ENCODE data around the gene REXO4.
A peak's percentile ranks its signal among the peaks of the same experiment; 100 is the strongest.

REXO4 gene

GRCh38 chr9:133457233-133457632, 39.4 kb upstream of the REXO4 start:
- CTCF ChIA-PET, result interaction anchor here (1.0 to 1.5 kb wide), 2 partner anchors 29 to 313 kb away, joined by 3 to 7 read pairs; no protein-coding TSS in a partner anchor
- TF ChIP-seq, protein P1, sequence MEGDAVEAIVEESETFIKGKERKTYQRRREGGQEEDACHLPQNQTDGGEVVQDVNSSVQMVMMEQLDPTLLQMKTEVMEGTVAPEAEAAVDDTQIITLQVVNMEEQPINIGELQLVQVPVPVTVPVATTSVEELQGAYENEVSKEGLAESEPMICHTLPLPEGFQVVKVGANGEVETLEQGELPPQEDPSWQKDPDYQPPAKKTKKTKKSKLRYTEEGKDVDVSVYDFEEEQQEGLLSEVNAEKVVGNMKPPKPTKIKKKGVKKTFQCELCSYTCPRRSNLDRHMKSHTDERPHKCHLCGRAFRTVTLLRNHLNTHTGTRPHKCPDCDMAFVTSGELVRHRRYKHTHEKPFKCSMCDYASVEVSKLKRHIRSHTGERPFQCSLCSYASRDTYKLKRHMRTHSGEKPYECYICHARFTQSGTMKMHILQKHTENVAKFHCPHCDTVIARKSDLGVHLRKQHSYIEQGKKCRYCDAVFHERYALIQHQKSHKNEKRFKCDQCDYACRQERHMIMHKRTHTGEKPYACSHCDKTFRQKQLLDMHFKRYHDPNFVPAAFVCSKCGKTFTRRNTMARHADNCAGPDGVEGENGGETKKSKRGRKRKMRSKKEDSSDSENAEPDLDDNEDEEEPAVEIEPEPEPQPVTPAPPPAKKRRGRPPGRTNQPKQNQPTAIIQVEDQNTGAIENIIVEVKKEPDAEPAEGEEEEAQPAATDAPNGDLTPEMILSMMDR (IDR thresholded peaks at IDR 0.05; ENCODE audit: control extremely low read depth, extremely low read depth, low read depth, missing control alignments), result no peak
- DNase-seq (ENCODE audit: extremely low spot score), result no peak
- POLR2A ChIA-PET, result no interaction called here

- ChIA-PET CTCF (no interaction called here), POLR2A (no interaction called here)
- no peak for DNase-seq (ENCODE audit: extremely low spot score)
- TF ChIP-seq, protein P1 (IDR thresholded peaks at IDR 0.05; ENCODE audit: control extremely low read depth, extremely low read depth, low read depth, missing control alignments), result peak; percentile 16
Measured at GRCh38 chr9:133456409-133456808, 38.6 kb upstream of the REXO4 start.

DNA sequence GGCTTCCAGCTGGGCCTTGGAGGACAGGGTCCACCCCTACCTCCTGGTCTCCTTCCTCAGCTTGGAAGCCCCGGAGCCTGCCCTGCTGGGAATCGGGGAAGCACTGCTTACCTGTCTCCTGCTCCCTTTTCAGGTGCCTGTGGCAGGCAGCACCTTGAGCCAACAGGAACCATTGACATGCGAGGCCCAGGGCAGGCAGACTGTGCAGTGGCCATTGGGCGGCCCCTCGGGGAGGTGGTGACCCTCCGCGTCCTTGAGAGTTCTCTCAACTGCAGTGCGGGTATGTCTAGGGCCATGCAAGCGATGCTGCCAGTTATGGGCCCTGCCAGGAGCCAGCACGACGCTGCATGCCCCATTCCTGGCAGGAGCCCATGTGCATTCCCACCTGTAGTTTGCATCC, 38.1 kb upstream of the REXO4 start:
- ChIA-PET CTCF (no interaction called here), POLR2A (no interaction called here)
- DNase-seq (ENCODE audit: extremely low spot score), result no peak
- TF ChIP-seq, protein P1 (IDR thresholded peaks at IDR 0.05; ENCODE audit: control extremely low read depth, extremely low read depth, low read depth, missing control alignments), result no peak

- TF ChIP-seq, protein P1 (IDR thresholded peaks at IDR 0.05; ENCODE audit: control extremely low read depth, extremely low read depth, low read depth, missing control alignments), result no peak
- ChIA-PET CTCF (interaction anchor here (0.9 to 1.3 kb wide), 2 partner anchors 17 to 21 kb away, joined by 3 to 5 read pairs; no protein-coding TSS in a partner anchor), POLR2A (no interaction called here)
- no peak for DNase-seq (ENCODE audit: extremely low spot score)
Measured at GRCh38 chr9:133454943-133455673, 37.3 kb upstream of the REXO4 start.

GRCh38 chr9:133454325-133454724, 36.5 kb upstream of the REXO4 start:
- no peak for DNase-seq (ENCODE audit: extremely low spot score)
- ChIA-PET CTCF (interaction anchor here (0.9 to 1.3 kb wide), 2 partner anchors 16 to 20 kb away, joined by 3 to 5 read pairs; no protein-coding TSS in a partner anchor), POLR2A (no interaction called here)
- TF ChIP-seq, protein P1 (IDR thresholded peaks at IDR 0.05; ENCODE audit: control extremely low read depth, extremely low read depth, low read depth, missing control alignments), result no peak

DNA sequence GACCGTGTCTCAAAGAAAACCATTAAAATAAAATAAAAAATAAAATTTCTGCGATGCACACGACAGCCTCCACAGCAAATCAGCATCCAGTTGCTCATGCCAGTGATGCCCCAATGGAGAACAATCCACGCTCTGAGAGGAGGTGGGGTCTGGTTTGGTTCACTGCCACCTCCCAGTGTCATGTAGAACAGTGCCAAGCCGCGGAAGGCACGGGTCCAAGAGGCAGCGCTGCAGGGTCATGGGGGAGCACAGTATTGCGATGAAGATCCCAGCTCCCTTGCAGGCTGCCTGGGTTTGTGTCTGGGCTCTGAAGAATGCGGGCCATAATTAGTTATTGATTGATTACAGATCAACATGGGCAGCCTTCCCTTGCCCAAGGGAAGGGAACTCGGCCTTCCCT, 35.8 kb upstream of the REXO4 start:
- ChIA-PET POLR2A (no interaction called here), CTCF (no interaction called here)
- DNase-seq (ENCODE audit: extremely low spot score), result no peak
- TF ChIP-seq, protein P1 (IDR thresholded peaks at IDR 0.05; ENCODE audit: control extremely low read depth, extremely low read depth, low read depth, missing control alignments), result no peak
